ENCODE measurements around the gene NUDT3.

NUDT3 gene

GRCh38 chr6:34322732-34323131 lies 69.7 kb downstream of the NUDT3 start:
- H2AFZ ChIP-seq (ENCODE audit: low read length), result no peak overlapping the region
- no peak overlapping the region for H3K4me2 ChIP-seq (ENCODE audit: low read depth, low read length)
- H3K27me3 ChIP-seq (replicated peaks; ENCODE audit: insufficient read depth, low read length), result no peaks in the 10 kb centered on the region
- no peak overlapping the region for H3K9ac ChIP-seq (ENCODE audit: low read length)
- TF ChIP-seq EZH2 (optimal IDR thresholded peaks at IDR 0.05; ENCODE audit: low read depth, low read length), result no peak
- TF ChIP-seq CTCF (IDR thresholded peaks at IDR 0.05; ENCODE audit: low read length), result no peak
- TF ChIP-seq EZH2phosphoT487 (IDR thresholded peaks at IDR 0.05; ENCODE audit: low read length), result no peak
- no peak for DNase-seq
- no peak overlapping the region for H3K4me3 ChIP-seq (ENCODE audit: low read length)
- H3K27ac ChIP-seq (ENCODE audit: low read length), result no peak overlapping the region
- peaks cover 19% of the 10 kb centered on the region for H3K4me1 ChIP-seq (ENCODE audit: low read length)
- no peaks in the 10 kb centered on the region for H3K9me2 ChIP-seq (replicated peaks; ENCODE audit: insufficient read depth, low read length)
- H4K20me1 ChIP-seq (ENCODE audit: insufficient read depth, low read length), result no peaks in the 10 kb centered on the region
- no peaks in the 10 kb centered on the region for H3K36me3 ChIP-seq (replicated peaks; ENCODE audit: insufficient read depth, low read length)
- peaks cover 25% of the 10 kb centered on the region for H3K79me2 ChIP-seq (ENCODE audit: low read length)
- H3F3A ChIP-seq (ENCODE audit: insufficient read depth, low read length), result peaks cover 17% of the 10 kb centered on the region
- no peaks in the 10 kb centered on the region for H3K9me3 ChIP-seq (replicated peaks; ENCODE audit: insufficient read depth, low read length)

GRCh38 chr6:34321821-34322220 lies 70.6 kb downstream of the NUDT3 start:
- no peaks in the 10 kb centered on the region for H4K20me1 ChIP-seq (ENCODE audit: insufficient read depth, low read length)
- no peaks in the 10 kb centered on the region for H3K36me3 ChIP-seq (replicated peaks; ENCODE audit: insufficient read depth, low read length)
- no peak overlapping the region for H3K4me2 ChIP-seq (ENCODE audit: low read depth, low read length)
- H2AFZ ChIP-seq (ENCODE audit: low read length), result no peak overlapping the region
- no peaks in the 10 kb centered on the region for H3K9me3 ChIP-seq (replicated peaks; ENCODE audit: insufficient read depth, low read length)
- H3K9ac ChIP-seq (ENCODE audit: low read length), result no peak overlapping the region
- H3K9me2 ChIP-seq (replicated peaks; ENCODE audit: insufficient read depth, low read length), result no peaks in the 10 kb centered on the region
- H3K27me3 ChIP-seq (replicated peaks; ENCODE audit: insufficient read depth, low read length), result no peaks in the 10 kb centered on the region
- peaks cover 25% of the 10 kb centered on the region for H3K79me2 ChIP-seq (ENCODE audit: low read length)
- no peak overlapping the region for H3K27ac ChIP-seq (ENCODE audit: low read length)
- H3K4me1 ChIP-seq (ENCODE audit: low read length), result peaks cover 28% of the 10 kb centered on the region
- TF ChIP-seq CTCF (IDR thresholded peaks at IDR 0.05; ENCODE audit: low read length) (no peak), EZH2 (optimal IDR thresholded peaks at IDR 0.05; ENCODE audit: low read depth, low read length) (no peak), EZH2phosphoT487 (IDR thresholded peaks at IDR 0.05; ENCODE audit: low read length) (no peak)
- no peak overlapping the region for H3K4me3 ChIP-seq (ENCODE audit: low read length)
- peaks cover 26% of the 10 kb centered on the region for H3F3A ChIP-seq (ENCODE audit: insufficient read depth, low read length)
- no peak for DNase-seq

- Histone ChIP-seq H3K4me2 (ENCODE audit: low read depth, low read length) (no peak overlapping the region), H3K4me1 (ENCODE audit: low read length) (peaks cover 51% of the 10 kb centered on the region), H4K20me1 (ENCODE audit: insufficient read depth, low read length) (no peaks in the 10 kb centered on the region), H3K9me2 (replicated peaks; ENCODE audit: insufficient read depth, low read length) (no peaks in the 10 kb centered on the region), H3K27me3 (replicated peaks; ENCODE audit: insufficient read depth, low read length) (no peaks in the 10 kb centered on the region), H3K79me2 (ENCODE audit: low read length) (peaks cover 33% of the 10 kb centered on the region), H3K9ac (ENCODE audit: low read length) (no peak overlapping the region), H3K4me3 (ENCODE audit: low read length) (no peak overlapping the region), H3F3A (ENCODE audit: insufficient read depth, low read length) (peaks cover 49% of the 10 kb centered on the region), H3K27ac (ENCODE audit: low read length) (peak overlapping the region; percentile 62; the same call in 1 of the 2 replicates), H2AFZ (ENCODE audit: low read length) (no peak overlapping the region), H3K9me3 (replicated peaks; ENCODE audit: insufficient read depth, low read length) (no peaks in the 10 kb centered on the region), H3K36me3 (replicated peaks; ENCODE audit: insufficient read depth, low read length) (no peaks in the 10 kb centered on the region)
- TF ChIP-seq EZH2 (optimal IDR thresholded peaks at IDR 0.05; ENCODE audit: low read depth, low read length) (no peak), EZH2phosphoT487 (IDR thresholded peaks at IDR 0.05; ENCODE audit: low read length) (no peak), CTCF (IDR thresholded peaks at IDR 0.05; ENCODE audit: low read length) (no peak)
- DNase-seq, result no peak
These were observed 73.0 kb downstream of the NUDT3 start for GRCh38 chr6:34319471-34319885.
